Coronary artery (tissue), 2 donors: ENCODE data around the gene SDK2.
"Not testable (repeated sequence)": the region's sequence is repeated elsewhere in the genome, so short reads cannot be mapped to it uniquely, and the experiment has no call there.

ENCODE experiments used
- DNase-seq: peaks from one replicate; pipeline ENCODE4 v3.0.0-alpha.2; 2017; ENCODE audit warnings: low spot score
- H3K27ac ChIP-seq, 2 donors: fragments of 200-600 bp; sonication (generic); one replicate each; pipeline ENCODE4 v1.5.1; 2016 to 2019
- H3K4me3 ChIP-seq: fragments of 200-600 bp; sonication (generic); 2 replicates; pipeline ENCODE4 v1.5.1; 2016; ENCODE audit warnings: mild to moderate bottlenecking, moderate library complexity
- TF ChIP-seq, protein P1 (sequence below): fragments of 200-600 bp; sonication (generic); IDR thresholded peaks from one replicate; pipeline ENCODE4 v1.5.1; 2019; ENCODE audit warnings: antibody characterized with exemption

The SDK2 gene

DNA sequence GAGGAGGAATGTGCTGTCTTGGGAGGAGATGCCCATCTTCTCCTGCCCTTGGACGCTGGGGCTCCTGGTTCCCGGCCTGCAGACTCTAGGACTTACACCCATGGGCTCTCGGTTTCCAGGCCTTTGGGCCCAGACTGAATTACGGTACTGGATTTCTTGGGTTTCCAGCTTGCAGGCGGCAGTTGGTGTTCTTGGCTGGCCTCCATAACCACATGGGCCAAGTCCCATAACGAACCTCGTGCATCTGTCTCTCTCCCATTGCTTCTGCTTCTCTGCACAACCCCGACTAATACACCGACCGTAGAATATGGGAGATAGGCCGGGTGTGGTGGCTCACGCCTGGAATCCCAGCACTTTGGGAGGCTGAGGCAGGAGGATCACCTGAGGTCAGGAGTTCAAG lies 162.6 kb downstream of the SDK2 start:
- TF ChIP-seq, protein P1, sequence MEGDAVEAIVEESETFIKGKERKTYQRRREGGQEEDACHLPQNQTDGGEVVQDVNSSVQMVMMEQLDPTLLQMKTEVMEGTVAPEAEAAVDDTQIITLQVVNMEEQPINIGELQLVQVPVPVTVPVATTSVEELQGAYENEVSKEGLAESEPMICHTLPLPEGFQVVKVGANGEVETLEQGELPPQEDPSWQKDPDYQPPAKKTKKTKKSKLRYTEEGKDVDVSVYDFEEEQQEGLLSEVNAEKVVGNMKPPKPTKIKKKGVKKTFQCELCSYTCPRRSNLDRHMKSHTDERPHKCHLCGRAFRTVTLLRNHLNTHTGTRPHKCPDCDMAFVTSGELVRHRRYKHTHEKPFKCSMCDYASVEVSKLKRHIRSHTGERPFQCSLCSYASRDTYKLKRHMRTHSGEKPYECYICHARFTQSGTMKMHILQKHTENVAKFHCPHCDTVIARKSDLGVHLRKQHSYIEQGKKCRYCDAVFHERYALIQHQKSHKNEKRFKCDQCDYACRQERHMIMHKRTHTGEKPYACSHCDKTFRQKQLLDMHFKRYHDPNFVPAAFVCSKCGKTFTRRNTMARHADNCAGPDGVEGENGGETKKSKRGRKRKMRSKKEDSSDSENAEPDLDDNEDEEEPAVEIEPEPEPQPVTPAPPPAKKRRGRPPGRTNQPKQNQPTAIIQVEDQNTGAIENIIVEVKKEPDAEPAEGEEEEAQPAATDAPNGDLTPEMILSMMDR = no peak
- H3K27ac ChIP-seq = no peak overlapping the region
- no peak overlapping the region for H3K4me3 ChIP-seq
- DNase-seq = no peak

DNA sequence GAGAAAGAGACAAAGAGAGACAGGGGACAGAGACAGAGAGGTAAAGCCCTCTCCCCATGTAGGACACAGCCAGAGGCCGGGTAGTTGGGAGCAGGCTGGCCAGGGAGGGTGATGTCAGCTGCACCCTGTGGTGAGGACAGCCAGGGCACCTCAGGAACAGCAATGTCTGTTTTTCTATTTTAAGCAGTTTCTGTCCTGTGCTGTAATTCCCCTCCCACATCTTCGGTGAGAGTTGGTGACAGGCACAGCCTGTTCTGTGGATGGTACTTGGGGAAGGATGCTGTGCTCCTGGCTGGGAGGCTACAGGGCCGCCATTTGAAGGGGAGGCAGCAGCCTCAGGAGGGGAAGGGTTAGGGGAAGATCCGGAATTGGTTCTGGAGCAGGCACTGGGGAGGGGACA lies 163.5 kb downstream of the SDK2 start:
- TF ChIP-seq, protein P1 = no peak
- no peak overlapping the region for H3K27ac ChIP-seq
- H3K4me3 ChIP-seq = no peak overlapping the region
- no peak for DNase-seq

DNA sequence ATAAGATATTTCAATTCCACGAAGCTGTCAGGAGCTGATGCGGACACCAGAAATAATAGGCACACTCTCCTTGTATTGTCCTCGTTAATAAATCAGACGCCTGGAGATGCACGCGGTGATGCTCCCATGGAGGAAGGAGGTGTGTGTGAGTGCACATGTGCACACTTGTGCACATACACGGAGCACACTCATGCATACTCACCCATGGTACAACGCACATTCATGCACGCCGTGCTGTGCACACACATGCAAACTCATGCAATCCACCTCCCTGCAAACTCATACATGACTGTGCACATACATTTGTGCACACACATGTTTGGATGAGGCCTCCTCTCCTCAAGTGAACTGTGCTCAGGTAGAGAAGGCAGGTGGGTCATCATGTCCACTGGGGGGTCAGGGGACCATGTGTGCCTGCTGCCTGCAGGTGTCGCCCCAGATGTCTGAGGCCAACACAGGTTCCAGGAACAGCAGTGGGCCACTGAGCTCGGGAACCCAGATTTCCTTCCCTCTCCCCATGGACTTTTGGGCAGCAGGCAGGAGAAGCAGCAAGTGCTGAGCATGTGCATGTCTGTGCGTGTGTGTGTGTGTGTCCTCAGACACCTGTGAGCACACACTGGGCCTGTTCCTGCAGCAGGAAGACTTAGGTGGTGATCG lies 165.3 kb downstream of the SDK2 start:
- Histone ChIP-seq H3K4me3 (no peak overlapping the region), H3K27ac (no peak overlapping the region)
- no peak for DNase-seq
- TF ChIP-seq, protein P1 = no peak

DNA sequence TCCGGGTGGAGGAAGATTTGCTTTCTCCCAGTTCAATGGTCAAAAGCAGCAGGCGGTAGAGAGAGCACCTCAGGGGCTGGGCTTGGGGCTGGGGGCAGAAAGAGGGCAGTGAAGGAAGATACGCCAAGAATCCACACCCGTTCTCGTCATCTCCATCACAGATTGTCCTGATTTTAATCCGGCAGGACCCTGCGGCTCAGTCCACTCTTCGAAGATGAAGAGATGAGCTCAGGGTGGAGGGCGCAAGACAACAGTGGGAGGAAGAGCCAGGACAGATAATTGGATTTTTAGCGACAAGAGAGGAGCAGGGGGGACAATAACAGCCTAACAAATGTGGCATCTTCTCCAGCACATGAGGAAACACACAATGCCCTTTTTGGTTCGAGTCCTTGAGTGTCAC lies 165.9 kb downstream of the SDK2 start:
- Histone ChIP-seq H3K4me3 (no peak overlapping the region), H3K27ac (no peak overlapping the region)
- TF ChIP-seq, protein P1 = no peak
- no peak for DNase-seq

DNA sequence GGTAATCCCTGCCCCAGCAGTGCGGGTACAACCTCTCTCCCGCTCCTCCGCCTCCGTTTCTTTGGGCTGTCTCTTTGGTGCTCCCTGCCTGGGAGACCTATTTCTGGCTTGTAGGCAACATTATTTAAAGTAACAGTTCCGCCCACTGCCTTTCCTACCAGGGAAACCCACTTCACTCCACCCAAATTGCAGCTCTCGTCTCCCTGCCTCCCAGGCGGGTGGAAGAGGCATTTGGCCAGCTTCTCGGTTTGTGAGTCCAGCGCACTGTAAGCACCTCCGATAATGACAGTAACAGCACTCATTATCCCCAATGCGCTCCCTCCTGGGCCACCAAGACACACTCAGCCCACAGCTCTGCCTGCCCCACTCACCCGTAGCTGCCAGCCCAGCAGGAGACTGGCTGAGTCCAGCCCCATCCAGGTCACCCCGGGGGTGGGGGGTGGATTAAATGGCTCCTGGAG lies 167.3 kb downstream of the SDK2 start:
- TF ChIP-seq, protein P1 = no peak
- H3K27ac ChIP-seq = no peak overlapping the region
- no peak overlapping the region for H3K4me3 ChIP-seq
- no peak for DNase-seq

DNA sequence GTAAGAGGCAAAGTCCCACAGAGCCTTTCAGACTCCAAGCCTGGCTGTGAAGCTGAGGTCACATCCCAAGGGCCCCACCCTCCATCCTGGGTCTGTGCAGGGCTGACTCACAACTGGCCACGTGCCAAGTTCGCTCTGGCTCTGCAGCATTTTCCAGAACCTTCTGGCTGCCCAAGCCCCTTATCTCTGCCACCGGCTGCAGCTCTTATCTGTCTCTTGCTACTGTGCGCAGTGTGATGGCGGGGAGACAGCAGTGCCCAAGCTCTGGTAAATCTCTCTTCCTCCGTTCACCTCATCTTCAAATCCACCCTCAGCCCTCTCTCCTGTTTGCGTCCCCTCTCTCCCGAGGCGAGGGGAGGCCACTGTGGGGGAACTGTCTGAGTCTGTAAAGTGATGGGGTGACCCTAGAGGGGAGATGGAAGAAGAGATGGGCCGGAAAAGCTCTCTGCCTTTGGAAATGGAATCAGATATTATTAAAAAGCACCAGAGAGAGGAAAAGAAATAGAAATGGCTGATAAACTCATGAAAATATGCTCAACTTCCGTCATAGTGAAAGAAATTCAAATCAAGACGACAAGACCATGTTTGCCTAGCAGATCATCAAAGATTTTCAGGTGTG lies 169.8 kb downstream of the SDK2 start:
- no peak for DNase-seq
- Histone ChIP-seq H3K27ac (no peak overlapping the region), H3K4me3 (no peak overlapping the region)
- TF ChIP-seq, protein P1 = no peak

DNA sequence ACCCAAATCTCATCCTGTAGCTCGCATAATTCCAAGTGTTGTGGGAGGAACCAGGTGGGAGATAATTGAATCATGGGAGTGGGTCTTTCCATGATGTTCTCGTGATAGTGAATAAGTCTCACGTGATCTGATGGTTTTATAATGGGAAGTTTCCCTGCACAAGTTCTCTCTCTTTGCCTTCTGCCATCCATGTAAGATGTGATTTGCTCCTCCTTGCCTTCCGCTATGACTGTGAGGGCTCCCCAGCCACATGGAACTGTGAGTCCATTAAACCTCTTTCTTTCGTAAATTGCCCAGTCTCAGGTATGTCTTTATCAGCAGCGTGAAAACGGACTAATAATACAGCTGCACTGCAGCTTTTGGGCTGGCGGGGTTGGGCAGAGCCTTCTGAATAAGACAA lies 171.5 kb downstream of the SDK2 start:
- not testable (repeated sequence) for H3K27ac ChIP-seq, DNase-seq, H3K4me3 ChIP-seq
